ENCODE results near the gene NPFF.

The NPFF gene

DNA sequence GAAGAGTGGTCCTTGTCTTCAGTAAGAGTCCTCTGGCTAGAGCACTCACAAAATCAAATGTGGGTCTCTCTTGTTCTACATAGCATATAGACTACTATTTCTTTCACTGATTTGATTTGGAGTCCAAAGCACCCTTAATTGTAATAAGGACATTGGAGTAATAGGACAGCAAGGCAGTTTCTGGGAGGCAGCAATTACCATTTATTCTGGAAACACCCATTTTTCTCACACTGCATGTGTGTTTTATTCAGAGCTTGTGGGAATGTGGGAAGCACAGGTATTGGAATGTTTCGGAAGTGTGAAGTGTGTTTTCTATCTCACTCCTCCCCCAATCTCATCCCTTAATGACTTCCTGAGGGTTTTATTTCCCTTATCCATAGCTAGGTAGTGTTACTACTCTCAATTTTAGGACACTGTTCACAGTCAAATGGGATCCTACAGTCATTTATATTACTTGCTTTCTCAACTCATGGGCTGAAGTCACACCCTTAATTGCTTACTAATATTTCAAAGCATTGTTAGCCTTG is 35.2 kb downstream of the NPFF start:
- FAIRE-seq: no peak

DNA sequence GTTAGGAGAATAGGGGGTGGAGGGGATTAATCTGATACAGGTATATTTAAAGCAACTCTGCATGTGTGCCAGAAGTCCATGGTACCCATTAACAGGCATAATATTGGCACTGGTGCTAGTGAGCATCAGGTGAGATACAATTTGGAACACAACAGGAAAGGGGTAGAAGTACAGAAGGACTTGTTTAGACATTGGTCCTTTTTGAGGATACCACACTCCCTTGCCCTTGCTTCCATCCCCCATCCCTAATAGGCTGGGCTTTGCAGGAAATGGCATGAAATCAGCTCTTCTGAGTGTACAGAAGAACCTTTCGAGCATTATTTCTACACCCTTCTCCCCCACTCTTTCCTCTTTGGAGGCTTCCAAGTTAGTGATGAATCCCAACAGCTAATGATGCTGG is 39.0 kb downstream of the NPFF start:
- no peak for FAIRE-seq

- FAIRE-seq: no peak
These were observed 39.4 kb downstream of the NPFF start for GRCh38 chr12:53467880-53468279.

DNA sequence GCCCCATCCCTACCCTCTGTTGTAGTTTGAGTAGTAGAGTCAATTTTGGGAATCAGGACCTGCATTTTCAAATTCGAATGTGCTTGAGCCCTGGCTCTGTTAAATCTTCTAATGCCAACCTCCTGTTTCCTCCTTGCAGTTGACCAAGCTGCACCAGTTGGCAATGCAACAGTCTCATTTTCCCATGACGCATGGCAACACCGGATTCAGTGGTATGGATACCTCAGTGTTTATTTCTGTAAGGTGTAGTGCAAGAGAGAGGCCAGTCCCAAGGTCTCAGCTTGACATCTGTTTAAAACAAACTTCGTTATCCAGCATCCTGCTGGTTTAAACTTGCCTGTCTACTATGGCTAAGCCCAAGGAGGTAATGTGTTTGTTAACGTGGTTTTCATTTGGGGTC is 40.2 kb downstream of the NPFF start:
- FAIRE-seq: no peak

GRCh38 chr12:53466640-53467039 is 40.6 kb downstream of the NPFF start:
- no peak for FAIRE-seq

- FAIRE-seq: no peak
These were observed 41.6 kb downstream of the NPFF start for GRCh38 chr12:53465679-53466078.

GRCh38 chr12:53464685-53465418 is 42.4 kb downstream of the NPFF start:
- no peak for FAIRE-seq

DNA sequence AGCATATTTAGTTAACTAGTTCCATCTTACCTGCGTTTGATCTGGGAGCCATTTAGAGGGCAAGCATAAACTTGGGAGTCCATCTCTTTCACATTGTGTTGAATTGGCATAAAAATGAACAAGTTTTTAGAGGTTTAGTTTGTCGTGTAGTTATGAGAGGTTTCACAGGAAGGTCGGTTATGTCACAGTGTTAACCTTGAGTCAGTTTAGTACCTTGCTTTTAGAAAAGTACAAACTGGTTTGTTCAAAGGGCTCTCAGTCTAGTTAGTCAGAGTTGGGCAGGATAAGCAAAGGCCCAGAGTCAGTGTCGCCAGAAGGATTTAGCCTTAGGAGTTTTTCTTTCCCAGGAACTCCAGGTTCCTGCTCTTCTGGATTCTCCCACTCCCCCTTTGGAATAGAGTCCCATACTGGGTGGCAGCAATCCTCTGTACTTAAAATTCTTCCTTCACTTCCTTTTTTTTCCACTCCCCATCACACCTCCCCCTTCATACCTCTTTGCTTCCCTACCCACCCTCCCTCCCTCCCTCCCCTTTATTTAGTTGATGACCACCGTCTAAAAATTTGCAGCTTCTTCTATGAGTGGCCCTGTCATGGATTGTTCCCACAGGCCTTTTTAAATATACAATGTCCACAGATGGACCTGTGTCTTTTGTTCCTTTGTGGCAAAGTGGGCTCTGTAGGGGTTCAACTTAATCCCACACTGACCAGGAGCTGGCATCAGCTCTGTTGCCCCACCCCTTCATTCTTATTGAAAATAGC is 43.3 kb downstream of the NPFF start:
- no peak for FAIRE-seq

- no peak for FAIRE-seq
These were observed 44.3 kb downstream of the NPFF start for GRCh38 chr12:53462935-53463334.

GRCh38 chr12:53461591-53461990 is 45.7 kb downstream of the NPFF start:
- FAIRE-seq: no peak

DNA sequence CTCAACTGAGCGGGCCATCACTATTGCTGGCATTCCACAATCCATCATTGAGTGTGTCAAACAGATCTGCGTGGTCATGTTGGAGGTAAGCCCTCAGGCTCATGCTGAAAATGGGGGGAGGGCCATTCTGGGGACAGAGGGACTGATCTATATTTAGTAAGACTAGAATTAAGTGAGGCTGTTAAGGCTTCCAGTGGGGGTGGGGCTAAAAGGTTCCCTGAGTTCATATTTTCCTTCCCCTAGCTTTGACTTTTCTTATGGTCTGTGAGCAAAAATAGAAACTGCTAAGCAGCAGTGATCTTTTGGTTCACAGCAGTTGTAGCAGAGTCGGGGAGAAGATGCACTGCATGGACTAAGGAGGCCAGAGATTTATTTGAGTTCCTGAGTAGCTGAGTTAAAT is 46.2 kb downstream of the NPFF start:
- no peak for FAIRE-seq

DNA sequence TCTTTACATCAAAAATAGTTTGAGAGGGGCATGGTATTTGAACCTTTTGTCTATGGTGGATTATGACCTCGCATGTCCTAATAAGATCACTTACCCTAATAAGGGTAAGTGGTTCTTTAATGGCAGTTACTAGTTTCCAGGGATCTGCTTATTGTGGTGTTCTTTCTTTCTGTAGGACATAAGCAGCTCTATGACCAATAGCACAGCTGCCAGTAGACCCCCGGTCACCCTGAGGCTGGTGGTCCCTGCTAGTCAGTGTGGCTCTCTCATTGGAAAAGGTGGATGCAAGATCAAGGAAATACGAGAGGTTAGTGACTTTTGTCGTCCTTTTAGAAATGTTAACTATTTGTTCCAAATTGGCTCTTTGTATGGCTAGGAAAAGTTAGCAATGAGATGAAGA is 48.2 kb downstream of the NPFF start:
- no peak for FAIRE-seq
